H1 (cell line): Measurements from ENCODE around the gene FASTKD1. TPM values are rescaled to one million over a fixed set of nuclear protein-coding genes. Genes with fewer than 3 reads are reported as not detected.

Experiments
- BCL11A ChIP-seq, 2 experiments: IDR thresholded peaks; one replicate each; pipeline ENCODE4 v1.6.1; 2011; ENCODE audit warnings: low read depth in 2 of 2, low read length in 2 of 2, mild to moderate bottlenecking in 2 of 2
- EGR1 ChIP-seq: IDR thresholded peaks from 2 replicates; pipeline ENCODE4 v1.6.1; 2011; ENCODE audit warnings: low read depth, low read length, borderline replicate concordance
- KDM5A ChIP-seq: fragments of 200-600 bp; IDR thresholded peaks from 2 replicates; pipeline ENCODE4 v1.7.1; 2012; ENCODE audit warnings: mild to moderate bottlenecking, low read length, inconsistent platforms, mixed read lengths
- MAFK ChIP-seq: IDR thresholded peaks from 2 replicates; pipeline ENCODE4 v1.6.1; 2012; ENCODE audit warnings: low read depth, mild to moderate bottlenecking, improper control_type of control experiment, low read length
- NANOG ChIP-seq: IDR thresholded peaks from 2 replicates; pipeline ENCODE4 v1.6.1; 2011; ENCODE audit warnings: low read length, low read depth, mild to moderate bottlenecking, inconsistent platforms; ENCODE audit not compliant: insufficient read depth, poor library complexity, severe bottlenecking
- POLR2AphosphoS5 ChIP-seq: IDR thresholded peaks from 2 replicates; pipeline ENCODE4 v1.6.1; 2011; ENCODE audit warnings: low read depth, low read length
- TAF7 ChIP-seq: optimal IDR thresholded peaks from 2 replicates; pipeline ENCODE3; 2011; ENCODE audit warnings: low read depth, mild to moderate bottlenecking, inconsistent platforms, low read length, moderate library complexity, borderline replicate concordance
- polyA plus RNA-seq, 7 experiments: library from polyadenylated mRNA; depleted of rRNA in 3 of 7; stranded (reverse) in 5 of 7; unstranded in 2 of 7; fragments of >200 nt in 5 of 7; fragments of 200-250 nt in 2 of 7; gene quantifications; 1 replicate in 5 of 7; 2 replicates in 1 of 7; 4 replicates in 1 of 7; pipeline versions ENCODE4 v1.2.1 to v1.2.3, GENCODE V29; 2011 to 2013; ENCODE audit warnings: missing spikeins in 2 of 7, mixed read lengths in 2 of 7
- total RNA-seq: library from RNA; stranded (reverse); fragmentation: NEBNext Ultra II Directional; extraction: Animal tissue kit (Norgen Biotek cat#: 25700); gene quantifications from 2 replicates; pipeline ENCODE4 v1.2.1, GENCODE V29; 2021

The FASTKD1 gene
- total and polyA plus RNA-seq, 2 of the 8 experiments (the other 6 are each of a cell fraction or from before 2014, with no cell fraction given) = 18.7 to 70.8 TPM

GRCh38 chr2:169569948-169570347, 3.7 kb downstream of the FASTKD1 start (continued):
- TF ChIP-seq EGR1 (no peak), BCL11A (IDR thresholded peaks at IDR 0.05; ENCODE audit: low read depth in 2 of 2, low read length in 2 of 2) (no peak), TAF7 (no peak), NANOG (no peak), MAFK (no peak), POLR2AphosphoS5 (no peak), KDM5A (no peak)
